ENCODE results near the gene POMGNT1. TPM values are rescaled to one million over a fixed set of nuclear protein-coding genes. Genes with fewer than 3 reads are reported as not detected.

Gene POMGNT1
- total RNA-seq, 1 donor from 2014 or later = 59.3 TPM

DNA sequence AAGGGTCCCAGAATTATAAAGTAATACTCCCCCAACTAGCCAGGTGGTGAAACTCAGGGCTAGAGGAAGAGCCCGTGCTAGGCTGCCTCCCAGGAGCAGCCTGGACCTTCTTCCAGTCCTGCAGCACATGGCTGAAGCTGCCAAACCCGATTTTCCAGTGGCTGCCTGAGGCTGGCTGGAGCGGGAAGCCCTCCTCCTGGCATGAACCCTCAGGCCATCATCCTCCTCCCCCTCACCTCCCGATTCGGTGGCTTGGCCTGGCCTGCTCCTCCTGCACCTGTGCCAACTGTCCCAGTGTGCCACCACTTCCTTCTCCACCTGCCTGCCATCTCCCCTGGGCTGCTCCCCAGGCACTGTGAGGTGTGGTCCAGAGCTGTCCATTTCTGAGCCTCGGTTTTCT lies 26.4 kb downstream of the POMGNT1 start:
- Histone ChIP-seq H3K4me1 (peaks cover 79% of the 10 kb centered on the region), H3K9me3 (no peaks in the 10 kb centered on the region), H3K27me3 (ENCODE audit: low read depth) (peaks cover 3% of the 10 kb centered on the region), H3K27ac (peak overlapping the region; percentile 77), H3K4me3 (no peak overlapping the region), H3K36me3 (no peaks in the 10 kb centered on the region)
- ATAC-seq (peak; percentile 55 to 60), DNase-seq (peak; percentile 84)
- intact Hi-C loops (cut with DNase I) = no loop called here
- no peak for TF ChIP-seq CTCF (IDR thresholded peaks at IDR 0.05)

DNA sequence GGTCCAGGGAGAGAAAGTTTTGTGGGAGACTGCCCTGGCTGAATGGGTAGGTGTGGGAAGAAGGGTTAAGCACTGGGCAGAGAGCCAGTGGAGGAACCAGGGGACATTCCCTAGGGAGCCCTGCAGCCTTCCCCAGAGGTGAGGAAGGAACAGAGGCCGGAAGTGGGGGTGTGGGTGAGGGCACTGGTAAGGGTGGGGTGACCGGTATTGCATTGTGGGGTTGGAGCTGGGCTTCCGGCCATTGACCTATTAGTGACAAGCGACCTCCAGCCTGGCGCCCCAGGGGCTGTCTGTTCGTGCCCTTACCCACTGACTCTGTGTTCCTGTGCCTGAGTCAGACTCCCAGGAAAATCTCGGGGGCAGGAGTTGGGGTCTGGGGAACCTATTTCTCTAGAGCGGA lies 26.9 kb downstream of the POMGNT1 start:
- H3K27me3 ChIP-seq (ENCODE audit: low read depth) = peaks cover 5% of the 10 kb centered on the region
- no peaks in the 10 kb centered on the region for H3K36me3 ChIP-seq
- H3K27ac ChIP-seq = peak overlapping the region; percentile 77
- TF ChIP-seq CTCF (IDR thresholded peaks at IDR 0.05) = no peak
- H3K4me3 ChIP-seq = no peak overlapping the region
- H3K9me3 ChIP-seq = no peaks in the 10 kb centered on the region
- intact Hi-C loops (cut with DNase I) = no loop called here
- H3K4me1 ChIP-seq = peaks cover 84% of the 10 kb centered on the region
- ATAC-seq (peak; percentile 36 to 38), DNase-seq (peak; percentile 60)

GRCh38 chr1:46169811-46170454 lies 28.3 kb downstream of the POMGNT1 start:
- ATAC-seq (no peak), DNase-seq (no peak)
- H3K27me3 ChIP-seq (ENCODE audit: low read depth) = peaks cover 9% of the 10 kb centered on the region
- intact Hi-C loops (cut with DNase I) = no loop called here
- no peak for TF ChIP-seq CTCF (IDR thresholded peaks at IDR 0.05)
- no peak overlapping the region for H3K27ac ChIP-seq
- no peaks in the 10 kb centered on the region for H3K36me3 ChIP-seq
- peaks cover 86% of the 10 kb centered on the region for H3K4me1 ChIP-seq
- no peak overlapping the region for H3K4me3 ChIP-seq
- no peaks in the 10 kb centered on the region for H3K9me3 ChIP-seq

- Histone ChIP-seq H3K9me3 (no peaks in the 10 kb centered on the region), H3K4me1 (peaks cover 72% of the 10 kb centered on the region)
- TF ChIP-seq CTCF (IDR thresholded peaks at IDR 0.05) = no peak
Observed at GRCh38 chr1:46168477-46168876, 29.8 kb downstream of the POMGNT1 start.

GRCh38 chr1:46166521-46167462 lies 31.4 kb downstream of the POMGNT1 start:
- ATAC-seq = peak; percentile 56 to 71
- intact Hi-C loops (cut with DNase I) = no loop called here
- DNase-seq = peak; percentile 78
- peak overlapping the region; percentile 84 for H3K27ac ChIP-seq
- no peaks in the 10 kb centered on the region for H3K9me3 ChIP-seq
- no peaks in the 10 kb centered on the region for H3K36me3 ChIP-seq
- no peak for TF ChIP-seq CTCF (IDR thresholded peaks at IDR 0.05)
- peaks cover 9% of the 10 kb centered on the region for H3K27me3 ChIP-seq (ENCODE audit: low read depth)
- peaks cover 55% of the 10 kb centered on the region for H3K4me1 ChIP-seq
- H3K4me3 ChIP-seq = peak overlapping the region; percentile 59

More at GRCh38 chr1:46168477-46168876, 29.8 kb downstream of the POMGNT1 start:
- Histone ChIP-seq H3K36me3 (no peaks in the 10 kb centered on the region), H3K4me3 (no peak overlapping the region), H3K27me3 (ENCODE audit: low read depth) (peaks cover 9% of the 10 kb centered on the region), H3K27ac (no peak overlapping the region)
- DNase-seq (no peak), ATAC-seq (no peak)
- intact Hi-C loops (cut with DNase I) = no loop called here
